Parathyroid adenoma (tissue), 2 donors: ENCODE results near the gene LINC00305.

Experiments used
- H2AFZ ChIP-seq: fragments of 300-600 bp; sonication (generic); one replicate; pipeline ENCODE4 v1.7.0; 2017; ENCODE audit warnings: antibody characterized with exemption, mild to moderate bottlenecking
- H3K27ac ChIP-seq: fragments of 300-600 bp; sonication (generic); one replicate; pipeline ENCODE4 v1.7.0; 2017
- H3K27me3 ChIP-seq: fragments of 300-600 bp; sonication (generic); one replicate; pipeline ENCODE4 v1.7.0; 2017; ENCODE audit warnings: low read length; ENCODE audit not compliant: control insufficient read depth, insufficient read depth
- H3K36me3 ChIP-seq: fragments of 300-600 bp; sonication (generic); one replicate; pipeline ENCODE4 v1.7.0; 2017; ENCODE audit warnings: low read length; ENCODE audit not compliant: control insufficient read depth, insufficient read depth
- H3K4me1 ChIP-seq: fragments of 300-600 bp; sonication (generic); one replicate; pipeline ENCODE4 v1.7.0; 2017; ENCODE audit warnings: control low read depth
- H3K4me2 ChIP-seq: fragments of 300-600 bp; sonication (generic); one replicate; pipeline ENCODE4 v1.7.0; 2017; ENCODE audit warnings: low read length
- H3K4me3 ChIP-seq: fragments of 300-600 bp; sonication (generic); one replicate; pipeline ENCODE4 v1.7.0; 2017; ENCODE audit warnings: low read depth, low read length
- H3K79me2 ChIP-seq: fragments of 300-600 bp; sonication (generic); one replicate; pipeline ENCODE4 v1.7.0; 2017; ENCODE audit warnings: control low read depth
- H3K9ac ChIP-seq: fragments of 300-600 bp; sonication (generic); one replicate; pipeline ENCODE4 v1.7.0; 2017; ENCODE audit warnings: mild to moderate bottlenecking
- H3K9me3 ChIP-seq: fragments of 300-600 bp; sonication (generic); one replicate; pipeline ENCODE4 v1.7.0; 2017; ENCODE audit warnings: low read length; ENCODE audit not compliant: control insufficient read depth
- TF ChIP-seq, protein P1 (sequence below): fragments of 300-600 bp; sonication (generic); IDR thresholded peaks from one replicate; pipeline ENCODE4 v1.7.0; 2017; ENCODE audit warnings: antibody characterized with exemption, mild to moderate bottlenecking
- donor health status: primary hyperparathyroidism.

Gene LINC00305

DNA sequence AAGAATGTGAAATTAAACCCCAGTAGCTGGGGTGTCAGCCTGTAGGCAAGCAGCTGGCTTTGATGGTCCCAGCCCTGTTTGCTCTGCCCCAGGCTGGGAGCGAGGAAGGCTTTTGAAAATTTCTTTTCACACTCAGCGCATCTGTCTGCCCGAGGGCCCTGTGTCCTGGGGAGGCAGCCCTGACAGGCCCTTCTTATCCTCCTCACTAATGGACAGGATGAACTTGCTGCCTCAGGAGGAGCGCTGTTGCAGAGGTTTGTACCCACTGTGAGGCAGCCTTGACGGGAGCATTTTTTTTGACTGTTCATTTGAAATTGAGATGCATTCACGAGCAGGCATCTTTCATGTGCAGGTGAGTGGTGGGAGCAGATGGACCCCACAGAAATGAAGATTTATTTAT lies 116.6 kb downstream of the LINC00305 start:
- TF ChIP-seq, protein P1, sequence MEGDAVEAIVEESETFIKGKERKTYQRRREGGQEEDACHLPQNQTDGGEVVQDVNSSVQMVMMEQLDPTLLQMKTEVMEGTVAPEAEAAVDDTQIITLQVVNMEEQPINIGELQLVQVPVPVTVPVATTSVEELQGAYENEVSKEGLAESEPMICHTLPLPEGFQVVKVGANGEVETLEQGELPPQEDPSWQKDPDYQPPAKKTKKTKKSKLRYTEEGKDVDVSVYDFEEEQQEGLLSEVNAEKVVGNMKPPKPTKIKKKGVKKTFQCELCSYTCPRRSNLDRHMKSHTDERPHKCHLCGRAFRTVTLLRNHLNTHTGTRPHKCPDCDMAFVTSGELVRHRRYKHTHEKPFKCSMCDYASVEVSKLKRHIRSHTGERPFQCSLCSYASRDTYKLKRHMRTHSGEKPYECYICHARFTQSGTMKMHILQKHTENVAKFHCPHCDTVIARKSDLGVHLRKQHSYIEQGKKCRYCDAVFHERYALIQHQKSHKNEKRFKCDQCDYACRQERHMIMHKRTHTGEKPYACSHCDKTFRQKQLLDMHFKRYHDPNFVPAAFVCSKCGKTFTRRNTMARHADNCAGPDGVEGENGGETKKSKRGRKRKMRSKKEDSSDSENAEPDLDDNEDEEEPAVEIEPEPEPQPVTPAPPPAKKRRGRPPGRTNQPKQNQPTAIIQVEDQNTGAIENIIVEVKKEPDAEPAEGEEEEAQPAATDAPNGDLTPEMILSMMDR = no peak
- no peaks in the 10 kb centered on the region for H3K36me3 ChIP-seq
- H3K9me3 ChIP-seq = no peaks in the 10 kb centered on the region
- no peak overlapping the region for H3K9ac ChIP-seq
- no peak overlapping the region for H3K27ac ChIP-seq
- H3K4me3 ChIP-seq = no peak overlapping the region
- H3K79me2 ChIP-seq = no peaks in the 10 kb centered on the region
- no peaks in the 10 kb centered on the region for H3K4me1 ChIP-seq
- H3K4me2 ChIP-seq = no peak overlapping the region
- no peak overlapping the region for H2AFZ ChIP-seq
- no peaks in the 10 kb centered on the region for H3K27me3 ChIP-seq

DNA sequence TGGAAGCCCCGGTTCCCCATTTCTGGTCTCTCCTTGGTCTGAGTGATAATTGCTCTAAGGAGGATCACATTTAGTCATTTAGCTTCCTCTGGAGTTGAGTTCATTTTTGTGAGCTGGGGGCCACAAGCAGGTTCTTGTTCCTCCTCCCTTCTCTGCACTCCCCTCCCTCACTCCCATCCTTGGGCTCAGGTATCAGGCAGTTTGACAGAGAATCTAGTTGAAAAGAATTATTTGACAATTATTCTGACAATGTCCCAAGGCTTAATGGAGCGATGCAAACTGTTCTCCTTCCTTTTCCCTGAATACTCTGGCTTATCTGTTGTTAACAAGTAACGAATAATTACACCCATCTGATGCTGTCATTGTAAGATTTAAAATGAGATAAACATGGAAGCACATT lies 117.5 kb downstream of the LINC00305 start:
- H3K79me2 ChIP-seq = no peaks in the 10 kb centered on the region
- no peaks in the 10 kb centered on the region for H3K27me3 ChIP-seq
- H3K4me1 ChIP-seq = no peaks in the 10 kb centered on the region
- no peak overlapping the region for H2AFZ ChIP-seq
- H3K27ac ChIP-seq = no peak overlapping the region
- no peak overlapping the region for H3K9ac ChIP-seq
- no peaks in the 10 kb centered on the region for H3K36me3 ChIP-seq
- no peak overlapping the region for H3K4me2 ChIP-seq
- no peak overlapping the region for H3K4me3 ChIP-seq
- TF ChIP-seq, protein P1 = no peak
- H3K9me3 ChIP-seq = no peaks in the 10 kb centered on the region
